Subcutaneous adipose tissue (tissue), 4 donors: ENCODE results near the gene NTN1. TPM values are rescaled to one million over a fixed set of nuclear protein-coding genes. Genes with fewer than 3 reads are reported as not detected.

Source experiments
- total RNA-seq, 4 donors: library from RNA; depleted of rRNA; stranded (reverse); fragments of >200 nt; gene quantifications; one replicate each; pipeline ENCODE4 v1.1.0, GENCODE V29; 2016
- TF ChIP-seq, protein P1 (sequence below): fragments of 450-650 bp; IDR thresholded peaks from one replicate; pipeline ENCODE4 v1.5.1; 2016; ENCODE audit warnings: low read depth, mild to moderate bottlenecking, control low read depth, antibody characterized with exemption, moderate library complexity

Gene NTN1
- total RNA-seq, 4 donors from 2014 or later, result 0.85 to 7.9 (median 3.2) TPM

DNA sequence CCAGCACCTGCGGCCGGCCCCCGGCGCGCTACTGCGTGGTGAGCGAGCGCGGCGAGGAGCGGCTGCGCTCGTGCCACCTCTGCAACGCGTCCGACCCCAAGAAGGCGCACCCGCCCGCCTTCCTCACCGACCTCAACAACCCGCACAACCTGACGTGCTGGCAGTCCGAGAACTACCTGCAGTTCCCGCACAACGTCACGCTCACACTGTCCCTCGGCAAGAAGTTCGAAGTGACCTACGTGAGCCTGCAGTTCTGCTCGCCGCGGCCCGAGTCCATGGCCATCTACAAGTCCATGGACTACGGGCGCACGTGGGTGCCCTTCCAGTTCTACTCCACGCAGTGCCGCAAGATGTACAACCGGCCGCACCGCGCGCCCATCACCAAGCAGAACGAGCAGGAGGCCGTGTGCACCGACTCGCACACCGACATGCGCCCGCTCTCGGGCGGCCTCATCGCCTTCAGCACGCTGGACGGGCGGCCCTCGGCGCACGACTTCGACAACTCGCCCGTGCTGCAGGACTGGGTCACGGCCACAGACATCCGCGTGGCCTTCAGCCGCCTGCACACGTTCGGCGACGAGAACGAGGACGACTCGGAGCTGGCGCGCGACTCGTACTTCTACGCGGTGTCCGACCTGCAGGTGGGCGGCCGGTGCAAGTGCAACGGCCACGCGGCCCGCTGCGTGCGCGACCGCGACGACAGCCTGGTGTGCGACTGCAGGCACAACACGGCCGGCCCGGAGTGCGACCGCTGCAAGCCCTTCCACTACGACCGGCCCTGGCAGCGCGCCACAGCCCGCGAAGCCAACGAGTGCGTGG is 1.5 kb downstream of the NTN1 start:
- TF ChIP-seq, protein P1, sequence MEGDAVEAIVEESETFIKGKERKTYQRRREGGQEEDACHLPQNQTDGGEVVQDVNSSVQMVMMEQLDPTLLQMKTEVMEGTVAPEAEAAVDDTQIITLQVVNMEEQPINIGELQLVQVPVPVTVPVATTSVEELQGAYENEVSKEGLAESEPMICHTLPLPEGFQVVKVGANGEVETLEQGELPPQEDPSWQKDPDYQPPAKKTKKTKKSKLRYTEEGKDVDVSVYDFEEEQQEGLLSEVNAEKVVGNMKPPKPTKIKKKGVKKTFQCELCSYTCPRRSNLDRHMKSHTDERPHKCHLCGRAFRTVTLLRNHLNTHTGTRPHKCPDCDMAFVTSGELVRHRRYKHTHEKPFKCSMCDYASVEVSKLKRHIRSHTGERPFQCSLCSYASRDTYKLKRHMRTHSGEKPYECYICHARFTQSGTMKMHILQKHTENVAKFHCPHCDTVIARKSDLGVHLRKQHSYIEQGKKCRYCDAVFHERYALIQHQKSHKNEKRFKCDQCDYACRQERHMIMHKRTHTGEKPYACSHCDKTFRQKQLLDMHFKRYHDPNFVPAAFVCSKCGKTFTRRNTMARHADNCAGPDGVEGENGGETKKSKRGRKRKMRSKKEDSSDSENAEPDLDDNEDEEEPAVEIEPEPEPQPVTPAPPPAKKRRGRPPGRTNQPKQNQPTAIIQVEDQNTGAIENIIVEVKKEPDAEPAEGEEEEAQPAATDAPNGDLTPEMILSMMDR, result no peak

DNA sequence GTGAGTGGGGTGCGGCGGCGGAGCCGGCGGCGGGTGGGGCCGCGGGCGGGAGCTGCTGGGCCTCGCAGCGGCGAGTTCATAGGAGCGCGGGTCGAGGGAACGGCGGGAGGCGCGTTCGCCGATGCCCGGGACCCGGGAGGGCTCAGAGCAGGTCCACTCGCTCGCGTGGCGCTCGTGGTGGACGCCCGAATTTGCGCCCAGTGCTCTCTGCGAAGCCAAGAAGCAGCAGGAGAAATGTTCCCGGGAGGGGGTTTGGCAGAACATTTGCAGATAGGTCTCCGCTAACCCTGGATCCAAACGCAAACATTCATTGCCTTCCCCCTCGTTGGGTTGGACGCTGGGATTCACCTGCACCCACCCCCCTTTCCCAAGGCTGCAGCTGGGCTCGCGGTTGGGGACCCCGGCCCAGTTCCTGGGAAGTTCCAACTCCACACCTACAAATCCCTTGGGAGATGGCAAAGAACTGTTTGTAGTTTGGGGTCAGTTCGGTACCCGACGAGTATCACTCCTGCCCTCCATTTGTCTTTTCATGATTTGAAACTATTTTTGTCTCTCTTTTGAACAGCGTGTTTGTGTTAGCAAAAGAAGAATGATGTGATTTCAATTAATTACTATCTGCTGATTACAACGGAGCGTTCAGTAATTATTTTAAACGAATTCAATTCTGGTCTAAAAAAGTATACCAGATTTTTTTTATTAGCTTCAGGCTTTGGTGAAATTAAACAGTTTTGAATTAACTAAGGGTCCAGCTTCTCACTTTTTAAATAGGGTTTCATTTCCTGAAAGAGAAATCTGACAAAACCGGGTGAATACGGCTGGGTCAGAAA is 2.3 kb downstream of the NTN1 start:
- TF ChIP-seq, protein P1, result no peak

DNA sequence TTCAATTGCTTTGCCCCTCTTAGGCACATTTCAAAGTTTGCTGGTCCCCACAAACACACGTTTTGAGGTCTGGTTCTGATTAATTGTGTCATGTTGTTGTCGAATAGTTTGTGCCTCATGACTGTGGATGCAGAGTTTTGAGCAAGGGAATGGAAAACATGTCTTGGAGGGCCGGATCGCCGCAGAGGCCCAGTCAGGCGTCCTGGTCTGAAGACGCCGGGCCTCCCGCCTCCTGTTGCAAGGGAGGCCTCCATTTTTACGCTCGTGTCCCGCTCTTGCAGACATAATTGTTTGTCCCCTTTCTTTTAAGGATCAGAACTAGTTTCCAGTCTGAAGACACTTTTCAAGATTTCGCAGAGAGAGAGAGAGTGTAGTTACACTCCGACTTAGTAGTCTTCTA is 3.2 kb downstream of the NTN1 start:
- TF ChIP-seq, protein P1, result no peak

DNA sequence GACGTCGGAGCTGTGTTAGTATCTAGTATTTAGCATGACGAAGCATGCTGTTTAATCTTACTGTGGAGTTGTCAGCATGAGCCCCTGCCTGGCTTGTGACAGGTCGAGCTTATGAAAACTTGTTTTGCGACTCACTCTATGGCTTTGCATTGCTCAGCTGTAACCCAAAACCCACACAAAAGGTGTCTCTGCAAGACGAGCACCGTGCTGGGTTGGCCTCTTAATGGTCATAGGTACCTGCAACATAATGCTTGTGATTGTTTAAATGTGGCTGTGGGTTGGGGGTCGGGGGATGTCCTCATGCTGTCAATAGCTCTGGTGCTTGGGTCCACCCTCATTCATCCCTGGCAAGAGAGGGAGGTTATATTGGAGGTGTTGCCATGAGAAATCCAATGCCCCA is 5.4 kb downstream of the NTN1 start:
- TF ChIP-seq, protein P1, result no peak

DNA sequence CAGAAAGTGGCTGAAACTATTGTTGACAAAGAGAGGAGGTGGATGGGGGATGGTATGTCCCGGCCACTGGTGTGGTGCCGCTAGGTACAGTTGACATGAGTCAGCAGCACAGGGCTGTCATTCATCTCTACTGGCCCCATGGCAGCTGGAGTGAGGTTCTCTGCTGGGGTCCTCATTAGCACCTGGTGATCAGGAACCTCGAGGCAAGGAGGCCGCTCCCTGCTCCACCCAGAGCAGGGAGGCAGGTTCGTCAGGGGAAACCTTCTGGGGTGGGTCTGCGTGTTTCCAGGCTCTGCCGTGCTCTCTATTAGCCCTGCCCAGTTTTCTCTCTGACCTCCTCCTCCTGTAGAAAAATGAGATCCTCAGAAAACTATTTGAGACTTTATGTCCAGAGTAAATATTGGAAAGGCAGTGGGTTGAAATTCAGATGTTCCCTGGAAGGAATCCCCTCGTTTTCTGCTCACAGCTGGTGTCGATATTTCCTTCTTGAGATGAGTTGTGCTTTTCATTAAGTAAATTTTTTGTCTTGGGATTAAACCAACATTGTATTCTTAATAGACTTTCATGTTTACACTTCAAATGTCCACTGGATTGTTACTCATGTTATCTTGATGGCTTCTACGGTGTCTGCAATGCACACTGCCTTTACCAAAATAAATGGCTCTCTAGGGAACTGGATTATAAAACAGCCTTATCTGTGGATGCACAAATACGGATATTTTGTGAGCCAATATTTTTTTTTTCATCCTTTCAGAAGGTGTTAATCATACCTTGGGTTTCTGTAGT is 7.1 kb downstream of the NTN1 start:
- TF ChIP-seq, protein P1, result no peak

DNA sequence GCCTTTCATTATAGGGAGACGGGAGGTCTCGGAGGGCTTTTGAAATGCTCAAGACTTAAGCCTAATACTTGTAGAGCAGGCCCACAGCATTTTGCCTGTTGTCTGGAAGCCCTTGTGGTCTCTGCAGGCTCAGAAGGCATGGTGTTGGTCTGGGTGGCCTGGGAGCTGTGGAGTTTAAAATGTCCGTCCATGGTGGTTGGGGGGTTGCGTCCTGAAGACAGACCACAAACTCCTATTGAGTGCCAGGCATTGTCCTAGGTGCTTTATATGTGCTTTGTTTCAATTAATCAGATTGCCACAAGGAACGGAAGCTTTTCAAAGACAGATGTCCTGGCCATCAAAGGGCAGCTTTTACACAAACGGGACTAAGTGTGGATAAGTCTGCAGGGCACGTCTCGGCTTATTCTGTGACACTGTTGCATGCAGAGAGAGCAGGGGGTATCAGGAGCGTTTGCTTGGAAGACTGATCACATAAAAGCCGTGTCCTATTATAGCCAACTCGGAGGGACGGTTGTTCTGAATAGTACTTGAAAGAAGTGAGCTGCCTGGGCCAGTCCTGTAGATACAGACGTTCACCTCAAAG is 7.8 kb downstream of the NTN1 start:
- TF ChIP-seq, protein P1, result no peak
